ENCODE data around the gene QRFP. TPM values are rescaled to one million over a fixed set of nuclear protein-coding genes. Genes with fewer than 3 reads are reported as not detected.

Gene QRFP
- total and polyA plus RNA-seq, 8 donors = 0.16 to 0.70 (median 0.47) TPM; not detected in 1

GRCh38 chr9:130934246-130934645 lies 37.6 kb upstream of the QRFP start:
- Histone ChIP-seq H3K4me1 (peaks cover 4 to 19% of the 10 kb centered on the region in 2 donors), H3K4me3 (no peak overlapping the region), H3K27me3 (peaks cover 34 to 99% of the 10 kb centered on the region in 2 donors), H3K9me3 (no peaks in the 10 kb centered on the region), H3K27ac (no peak overlapping the region), H3K36me3 (no peaks in the 10 kb centered on the region)
- intact Hi-C loops (cut with DNase I) = no loop called here
- TF ChIP-seq CTCF (IDR thresholded peaks at IDR 0.05) = no peak
- DNase-seq (peak in 1 of 4 donors; percentile 71), ATAC-seq (no peak)

- H3K27ac ChIP-seq = no peak overlapping the region
- ATAC-seq = peak; percentile 9
- peak in 1 of 4 donors; percentile 63 for DNase-seq
- H3K9me3 ChIP-seq = no peaks in the 10 kb centered on the region
- no peak for TF ChIP-seq CTCF (IDR thresholded peaks at IDR 0.05)
- H3K36me3 ChIP-seq = no peaks in the 10 kb centered on the region
- intact Hi-C loops (cut with DNase I) = no loop called here
- H3K4me1 ChIP-seq = peaks cover 4 to 10% of the 10 kb centered on the region in 2 donors
- H3K27me3 ChIP-seq = peaks cover 28 to 92% of the 10 kb centered on the region in 2 donors
- H3K4me3 ChIP-seq = no peak overlapping the region
These were observed 36.8 kb upstream of the QRFP start for GRCh38 chr9:130933114-130934046.

GRCh38 chr9:130932255-130933079 lies 35.9 kb upstream of the QRFP start:
- intact Hi-C loops (cut with DNase I) = no loop called here
- Histone ChIP-seq H3K27me3 (peaks cover 18 to 83% of the 10 kb centered on the region in 2 donors), H3K9me3 (no peaks in the 10 kb centered on the region), H3K4me3 (no peak overlapping the region), H3K4me1 (peaks cover under 1 to 4% of the 10 kb centered on the region in 2 donors), H3K27ac (no peak overlapping the region), H3K36me3 (no peaks in the 10 kb centered on the region)
- DNase-seq (peak in 3 of 4 donors; percentile 79 to 90 (median 81)), ATAC-seq (peak; percentile 9)
- no peak for TF ChIP-seq CTCF (IDR thresholded peaks at IDR 0.05)

GRCh38 chr9:130931508-130932254 lies 35.1 kb upstream of the QRFP start:
- Histone ChIP-seq H3K27ac (no peak overlapping the region), H3K4me1 (peaks cover 0 to 4% of the 10 kb centered on the region in 2 donors), H3K9me3 (no peaks in the 10 kb centered on the region), H3K27me3 (peaks cover 14 to 75% of the 10 kb centered on the region in 2 donors), H3K36me3 (no peaks in the 10 kb centered on the region), H3K4me3 (no peak overlapping the region)
- intact Hi-C loops (cut with DNase I) = no loop called here
- TF ChIP-seq CTCF (IDR thresholded peaks at IDR 0.05) = no peak
- DNase-seq = no peak
- ATAC-seq = no peak
